ENCODE measurements around the gene EPN2.

DNA sequence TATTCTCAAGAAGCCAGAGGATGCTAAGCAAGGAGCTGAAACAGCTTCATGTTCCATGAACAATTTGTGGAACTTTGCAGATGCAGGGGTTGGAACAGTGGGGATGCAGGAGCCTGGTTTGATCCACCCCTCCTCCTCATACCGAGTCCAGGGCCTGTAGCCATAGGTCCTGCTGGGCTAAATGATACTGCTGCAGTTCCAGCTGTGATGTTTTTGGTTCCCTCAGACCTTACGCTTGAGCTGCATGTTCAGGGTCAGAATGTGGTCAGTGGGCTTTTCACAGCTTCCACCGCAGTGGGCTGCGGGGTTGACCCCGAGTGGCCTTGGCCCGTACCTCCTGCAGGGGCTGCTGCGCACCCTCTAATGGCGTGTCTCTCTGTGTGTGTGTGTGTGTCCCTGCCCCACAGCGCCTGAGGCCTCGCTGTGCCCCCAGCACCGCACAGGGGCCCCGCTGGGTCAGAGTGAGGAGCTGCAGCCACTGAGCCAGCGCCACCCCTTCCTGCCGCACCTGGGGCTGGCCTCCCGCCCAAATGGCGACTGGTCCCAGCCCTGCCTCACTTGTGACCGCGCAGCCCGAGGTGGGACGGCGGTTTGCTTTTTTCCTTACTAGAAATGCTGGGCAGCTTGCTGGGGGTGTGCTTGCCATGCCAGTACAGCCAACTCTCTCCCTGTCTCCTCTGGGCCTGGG, 48.2 kb downstream of the EPN2 start:
- TF ChIP-seq CTCF (IDR thresholded peaks at IDR 0.05) (no peak), POLR2A (IDR thresholded peaks at IDR 0.05) (no peak)
